ENCODE results near the gene SLC35C1.

- TF ChIP-seq CTCF (IDR thresholded peaks at IDR 0.05; ENCODE audit: control extremely low read depth in 1 of 3, insufficient read depth in 1 of 3, low read depth in 1 of 3, low read length in 3 of 3) (no peak), MAFK (IDR thresholded peaks at IDR 0.05; ENCODE audit: low read depth, low read length) (no peak), EGR1 (IDR thresholded peaks at IDR 0.05; ENCODE audit: borderline replicate concordance, low read depth, low read length) (no peak)
Measured at GRCh38 chr11:45859661-45860140, 54.8 kb downstream of the SLC35C1 start.

Measured in H1 (cell line).